Testis (tissue), 3 donors: ENCODE measurements around the gene KCNQ5. TPM values are rescaled to one million over a fixed set of nuclear protein-coding genes. Genes with fewer than 3 reads are reported as not detected.

ENCODE experiments used
- DNase-seq: peaks from one replicate; pipeline ENCODE4 v3.0.0-alpha.2; 2019
- H3K27ac ChIP-seq, 2 donors: fragments of 200-600 bp; sonication (generic); one replicate each; pipeline ENCODE4 v1.5.1; 2019
- H3K27me3 ChIP-seq: fragments of 200-600 bp; sonication (generic); one replicate; pipeline ENCODE4 v1.5.1; 2019
- H3K36me3 ChIP-seq: fragments of 200-600 bp; sonication (generic); one replicate; pipeline ENCODE4 v1.5.1; 2017; ENCODE audit warnings: low read depth; ENCODE audit errors: missing control alignments
- H3K4me1 ChIP-seq: fragments of 200-600 bp; sonication (generic); one replicate; pipeline ENCODE4 v1.5.1; 2019
- H3K4me3 ChIP-seq, 2 donors: fragments of 200-600 bp; sonication (generic); one replicate each; pipeline ENCODE4 v1.5.1; 2017 to 2019
- H3K9me3 ChIP-seq: fragments of 200-600 bp; sonication (generic); one replicate; pipeline ENCODE4 v1.5.1; 2017
- POLR2A ChIP-seq: fragments of 450-650 bp; IDR thresholded peaks from one replicate; pipeline ENCODE4 v1.6.1; 2017; ENCODE audit warnings: antibody characterized with exemption, mild to moderate bottlenecking, moderate library complexity
- WGBS, 2 donors: methylation state at CpG; one replicate each; pipeline ENCODE4 v1.1.5; 2018; 5-methylcytosine and 5-hydroxymethylcytosine counted together
- intact Hi-C: fragments of 100-400 bp; cut with DNase I; formaldehyde crosslinking; loops from one replicate; pipeline ENCODE4 v1.15.1; 2023; ENCODE audit warnings: low total_unique reads
- polyA plus RNA-seq: library from polyadenylated mRNA; stranded (reverse); fragments of 350-450 nt; fragmentation: Illumina TruSeq; extraction: RNeasy Lipid Tissue Mini Kit (QIAGEN cat#74804); gene quantifications from one replicate; pipeline ENCODE4 v1.2.3, GENCODE V29; 2014; ENCODE audit warnings: low read depth, low replicate concordance; ENCODE audit not compliant: insufficient read depth
- total RNA-seq, 2 donors: library from RNA; depleted of rRNA; stranded (reverse); fragments of >200 nt; gene quantifications; one replicate each; pipeline ENCODE4 v1.2.3, GENCODE V29; 2016
- TF ChIP-seq, protein P1 (sequence below), 3 experiments: fragments of 450-650 bp in 2 of 3; fragments of 200-600 bp in 1 of 3; sonication (generic) in 1 of 3; IDR thresholded peaks; one replicate each; pipeline ENCODE4 v1.5.1; 2016 to 2019; ENCODE audit warnings: antibody characterized with exemption in 3 of 3, mild to moderate bottlenecking in 2 of 3, moderate library complexity in 1 of 3

The KCNQ5 gene
- total and polyA plus RNA-seq, 3 donors from 2014 or later = 0.43 to 1.1 (median 0.73) TPM

DNA sequence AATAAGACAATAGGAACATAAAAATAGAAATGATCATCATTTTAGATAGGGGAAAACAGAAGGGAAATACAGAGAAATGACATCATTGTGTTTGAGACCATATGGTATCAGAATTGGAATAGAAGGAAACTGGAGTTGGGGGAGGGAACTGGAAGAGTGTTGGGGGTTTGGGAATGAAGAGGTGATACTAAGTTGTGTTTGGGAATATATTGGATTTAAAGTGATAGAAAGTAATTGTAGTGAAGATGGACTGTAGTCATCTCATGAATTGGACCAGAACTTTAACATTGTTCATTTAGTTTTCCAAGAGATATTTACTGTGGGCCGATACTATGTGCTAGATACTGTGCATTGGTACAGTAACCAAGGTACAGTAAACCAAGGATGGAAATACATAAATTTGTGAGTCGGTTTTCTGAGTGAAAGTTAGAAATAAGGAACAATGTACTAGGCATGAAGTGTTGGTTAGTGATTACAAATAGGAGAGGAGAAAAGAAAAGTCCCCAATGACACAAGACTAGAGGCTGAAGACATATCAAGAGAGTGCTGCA, 32.3 kb downstream of the KCNQ5 start:
- no peaks in the 10 kb centered on the region for H3K27me3 ChIP-seq
- H3K4me3 ChIP-seq = no peak overlapping the region
- TF ChIP-seq POLR2A = no peak
- TF ChIP-seq, protein P1, sequence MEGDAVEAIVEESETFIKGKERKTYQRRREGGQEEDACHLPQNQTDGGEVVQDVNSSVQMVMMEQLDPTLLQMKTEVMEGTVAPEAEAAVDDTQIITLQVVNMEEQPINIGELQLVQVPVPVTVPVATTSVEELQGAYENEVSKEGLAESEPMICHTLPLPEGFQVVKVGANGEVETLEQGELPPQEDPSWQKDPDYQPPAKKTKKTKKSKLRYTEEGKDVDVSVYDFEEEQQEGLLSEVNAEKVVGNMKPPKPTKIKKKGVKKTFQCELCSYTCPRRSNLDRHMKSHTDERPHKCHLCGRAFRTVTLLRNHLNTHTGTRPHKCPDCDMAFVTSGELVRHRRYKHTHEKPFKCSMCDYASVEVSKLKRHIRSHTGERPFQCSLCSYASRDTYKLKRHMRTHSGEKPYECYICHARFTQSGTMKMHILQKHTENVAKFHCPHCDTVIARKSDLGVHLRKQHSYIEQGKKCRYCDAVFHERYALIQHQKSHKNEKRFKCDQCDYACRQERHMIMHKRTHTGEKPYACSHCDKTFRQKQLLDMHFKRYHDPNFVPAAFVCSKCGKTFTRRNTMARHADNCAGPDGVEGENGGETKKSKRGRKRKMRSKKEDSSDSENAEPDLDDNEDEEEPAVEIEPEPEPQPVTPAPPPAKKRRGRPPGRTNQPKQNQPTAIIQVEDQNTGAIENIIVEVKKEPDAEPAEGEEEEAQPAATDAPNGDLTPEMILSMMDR (IDR thresholded peaks at IDR 0.05) = no peak
- H3K9me3 ChIP-seq = no peaks in the 10 kb centered on the region
- 86 to 88% methylated on average over 2 of the region's 2 CpGs for WGBS, 2 donors
- H3K27ac ChIP-seq = no peak overlapping the region
- DNase-seq = no peak
- intact Hi-C loops = no loop called here
- H3K4me1 ChIP-seq = no peaks in the 10 kb centered on the region
- no peaks in the 10 kb centered on the region for H3K36me3 ChIP-seq

GRCh38 chr6:72657407-72658197, 35.7 kb downstream of the KCNQ5 start:
- no peaks in the 10 kb centered on the region for H3K4me1 ChIP-seq
- no peak overlapping the region for H3K4me3 ChIP-seq
- no peaks in the 10 kb centered on the region for H3K9me3 ChIP-seq
- no peak for TF ChIP-seq POLR2A
- TF ChIP-seq, protein P1 (IDR thresholded peaks at IDR 0.05) = no peak
- H3K36me3 ChIP-seq = no peaks in the 10 kb centered on the region
- intact Hi-C loops = no loop called here
- no peaks in the 10 kb centered on the region for H3K27me3 ChIP-seq
- DNase-seq = no peak
- 93 to 95% methylated on average over 3 of the region's 3 CpGs for WGBS, 2 donors
- H3K27ac ChIP-seq = no peak overlapping the region

DNA sequence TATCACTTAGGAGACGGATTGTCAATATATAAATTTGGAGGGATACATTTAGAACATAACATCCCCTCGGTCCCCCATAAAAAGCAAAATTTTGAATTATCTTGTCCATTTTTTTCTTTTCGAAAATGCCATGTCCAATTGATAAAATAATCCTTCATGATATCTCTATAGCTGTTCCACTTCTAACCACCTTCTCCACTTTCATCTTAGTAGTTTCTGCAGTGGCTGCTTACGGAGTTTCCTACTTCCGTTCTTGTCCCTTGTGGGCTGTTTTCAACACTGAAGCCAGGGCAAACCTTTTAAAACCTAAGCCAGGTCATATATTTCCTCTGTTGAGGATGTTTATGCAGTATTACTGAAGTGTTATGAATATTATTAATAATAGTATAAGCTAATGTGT, 37.9 kb downstream of the KCNQ5 start:
- H3K4me1 ChIP-seq = no peaks in the 10 kb centered on the region
- TF ChIP-seq POLR2A = no peak
- TF ChIP-seq, protein P1 (IDR thresholded peaks at IDR 0.05) = no peak
- no peak overlapping the region for H3K4me3 ChIP-seq
- H3K27ac ChIP-seq = no peak overlapping the region
- H3K27me3 ChIP-seq = no peaks in the 10 kb centered on the region
- WGBS, 2 donors = 84 to 91% methylated on average over 5 of the region's 5 CpGs
- no peak for DNase-seq
- H3K9me3 ChIP-seq = no peaks in the 10 kb centered on the region
- intact Hi-C loops = no loop called here
- no peaks in the 10 kb centered on the region for H3K36me3 ChIP-seq

GRCh38 chr6:72661411-72661810, 39.5 kb downstream of the KCNQ5 start:
- intact Hi-C loops = no loop called here
- Histone ChIP-seq H3K36me3 (no peaks in the 10 kb centered on the region), H3K9me3 (no peaks in the 10 kb centered on the region), H3K27ac (no peak overlapping the region), H3K4me3 (no peak overlapping the region), H3K27me3 (no peaks in the 10 kb centered on the region), H3K4me1 (no peaks in the 10 kb centered on the region)
- 90 to 91% methylated on average over 1 of the region's 1 CpG for WGBS, 2 donors
- no peak for DNase-seq
- TF ChIP-seq POLR2A = no peak
- TF ChIP-seq, protein P1 (IDR thresholded peaks at IDR 0.05) = no peak
